K562 (cell line): ENCODE measurements around the gene COL23A1. TPM values are rescaled to one million over a fixed set of nuclear protein-coding genes. Genes with fewer than 3 reads are reported as not detected.

Experiments used
- BRCA1 ChIP-seq, 2 experiments: fragments of 450-650 bp in 1 of 2; sonication (generic) in 1 of 2; formaldehyde crosslinking in 1 of 2; IDR thresholded peaks; 2 replicates each; pipeline versions ENCODE4 v1.5.0 to v1.6.1; 2017 to 2020; ENCODE audit warnings: mild to moderate bottlenecking in 1 of 2, missing genetic modification reagents in 1 of 2
- ELK3 ChIP-seq: fragments of 450-650 bp; formaldehyde crosslinking; IDR thresholded peaks from 2 replicates; pipeline ENCODE4 v1.4.0; 2020; ENCODE audit warnings: mild to moderate bottlenecking
- MEF2A ChIP-seq: IDR thresholded peaks from 2 replicates; pipeline ENCODE4 v1.6.1; 2011; ENCODE audit warnings: low read depth, mild to moderate bottlenecking, low read length, moderate library complexity; ENCODE audit not compliant: control insufficient read depth
- MNT ChIP-seq, 2 experiments: fragments of 450-650 bp; conservative IDR thresholded peaks; 2 replicates each; pipeline ENCODE4 v1.6.1; 2017; ENCODE audit warnings: mild to moderate bottlenecking in 2 of 2, moderate library complexity in 2 of 2
- NFIC ChIP-seq: fragments of 450-650 bp; IDR thresholded peaks from 2 replicates; pipeline ENCODE4 v1.6.1; 2017; ENCODE audit warnings: mild to moderate bottlenecking, inconsistent platforms
- RBM25 ChIP-seq: fragments of 200-400 bp; formaldehyde crosslinking; IDR thresholded peaks from 2 replicates; pipeline ENCODE4 v1.6.1; 2018; ENCODE audit warnings: low read length, low read depth, moderate library complexity; ENCODE audit not compliant: severe bottlenecking
- RCOR1 ChIP-seq, 2 experiments: IDR thresholded peaks; 2 replicates each; pipeline ENCODE4 v1.6.1; 2012; ENCODE audit warnings: low read depth in 2 of 2, low read length in 2 of 2, borderline replicate concordance in 1 of 2, improper control_type of control experiment in 1 of 2
- SIN3A ChIP-seq, 2 experiments: fragments of 150-350 bp in 1 of 2; IDR thresholded peaks; 2 replicates each; pipeline ENCODE4 v1.6.1; 2011 to 2016; ENCODE audit warnings: borderline replicate concordance in 2 of 2, low read depth in 2 of 2, low read length in 2 of 2, mild to moderate bottlenecking in 2 of 2, moderate library complexity in 2 of 2; ENCODE audit not compliant: control insufficient read depth in 1 of 2
- TAF7 ChIP-seq: fragments of 450-650 bp; IDR thresholded peaks from 2 replicates; pipeline ENCODE4 v1.6.1; 2016; ENCODE audit warnings: missing genetic modification characterization, missing compliant biosample characterization
- ZFP36 ChIP-seq: fragments of 150-350 bp; IDR thresholded peaks from 2 replicates; pipeline ENCODE4 v1.6.1; 2018; ENCODE audit warnings: low read length, low read depth; ENCODE audit not compliant: partially characterized antibody
- polyA plus RNA-seq, 8 experiments: library from polyadenylated mRNA; depleted of rRNA in 4 of 8; stranded (reverse) in 5 of 8; unstranded in 3 of 8; fragments of >200 nt; fragmentation: Nextera tagmentation in 2 of 8; fragmentation: Illumina TruSeq in 1 of 8; extraction: Ambion mirVana in 2 of 8; extraction: Trizol in 1 of 8; gene quantifications; 2 replicates each; pipeline versions ENCODE4 v1.2.1 to v1.2.3, GENCODE V29; 2011 to 2014; ENCODE audit warnings: inconsistent platforms in 1 of 8, missing spikeins in 1 of 8
- total RNA-seq, 7 experiments: library from RNA; depleted of rRNA in 6 of 7; stranded (reverse); fragments of >200 nt in 6 of 7; fragmentation: Illumina TruSeq in 2 of 7; extraction: Trizol in 2 of 7; gene quantifications; 2 replicates each; pipeline versions ENCODE4 v1.2.1 to v1.2.3, GENCODE V29; 2011 to 2021; ENCODE audit warnings: low replicate concordance in 1 of 7

Gene COL23A1
- total and polyA plus RNA-seq, 9 of the 15 experiments (the other 6 are each of a cell fraction or from before 2014, with no cell fraction given): 0.09 TPM; not detected in 8

GRCh38 chr5:178429491-178430185, 160.6 kb downstream of the COL23A1 start (continued):
- TF ChIP-seq MNT (conservative IDR thresholded peaks at IDR 0.05) (no peak), NFIC (peak; percentile 83), RCOR1 (IDR thresholded peaks at IDR 0.05; ENCODE audit: borderline replicate concordance in 1 of 2, low read depth in 2 of 2, low read length in 2 of 2) (peak in 1 of 2 experiments; percentile 15; a peak in 1 of 4 replicates), TAF7 (tag) (no peak), RBM25 (peak; percentile 56), MEF2A (no peak), BRCA1 (IDR thresholded peaks at IDR 0.05) (no peak), BRCA1 (CRISPR knock-in tag; IDR thresholded peaks at IDR 0.05) (no peak), ZFP36 (peak; percentile 71), SIN3A (IDR thresholded peaks at IDR 0.05; ENCODE audit: borderline replicate concordance in 2 of 2, control insufficient read depth in 1 of 2, low read depth in 2 of 2, low read length in 2 of 2) (no peak), ELK3 (no peak)
